ENCODE measurements around the gene LMAN1. TPM values are rescaled to one million over a fixed set of nuclear protein-coding genes. Genes with fewer than 3 reads are reported as not detected.

LMAN1 gene
- total and polyA plus RNA-seq, 2 of the 4 experiments (the other 2 are of a cell fraction): 83.1 to 213 TPM

DNA sequence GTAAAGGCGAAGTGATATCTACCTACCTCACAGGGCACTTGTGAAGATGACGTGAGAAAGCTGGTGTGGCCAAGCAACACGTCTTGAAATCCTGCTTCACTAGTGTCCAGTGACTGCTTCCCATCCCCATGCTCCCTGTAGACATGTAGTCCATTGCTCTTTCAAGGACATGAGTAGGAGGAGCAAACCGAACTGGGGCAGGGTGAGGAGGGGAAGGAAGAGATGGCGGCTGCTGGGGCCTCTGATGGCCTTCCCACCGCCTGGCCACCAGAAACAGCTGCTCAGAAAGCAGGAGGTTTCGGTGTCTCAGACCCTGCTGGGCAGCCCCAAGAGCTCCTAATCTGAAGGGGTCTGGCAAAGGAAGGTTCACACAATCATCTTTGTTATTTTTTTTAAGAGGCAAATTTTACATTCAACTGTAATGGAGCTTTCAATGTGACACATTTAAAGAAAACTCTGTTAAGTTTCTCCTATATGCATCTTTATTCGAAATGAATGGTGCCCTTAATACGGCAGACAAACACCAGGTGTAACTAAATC is 55.3 kb downstream of the LMAN1 start:
- Histone ChIP-seq H3K4me1 (ENCODE audit: control insufficient read depth, insufficient read depth, low read length) (peaks cover 1% of the 10 kb centered on the region; the same call in 1 of the 2 replicates), H2AK5ac (ENCODE audit: low read depth, low read length) (no peak overlapping the region), H3K18ac (ENCODE audit: low read depth, low read length) (no peak overlapping the region), H3K4me3 (ENCODE audit: insufficient read depth, low read depth, low read length) (no peak overlapping the region), H3K4ac (ENCODE audit: low read depth, low read length) (no peak overlapping the region), H3K27me3 (ENCODE audit: control insufficient read depth, insufficient read depth, low read length) (peaks cover 58% of the 10 kb centered on the region), H2AFZ (replicated peaks; ENCODE audit: low read length, poor library complexity) (no peak overlapping the region), H3K9me1 (ENCODE audit: insufficient read depth, low read length) (no peaks in the 10 kb centered on the region), H3K4me2 (ENCODE audit: low read depth, low read length) (no peak overlapping the region), H3K14ac (replicated peaks; ENCODE audit: low read depth, low read length) (no peak overlapping the region), H4K8ac (ENCODE audit: low read depth in 2 of 2, low read length in 2 of 2) (no peak overlapping the region), H3K79me1 (ENCODE audit: low read depth in 1 of 2, low read length in 2 of 2) (no peaks in the 10 kb centered on the region), H3K36me3 (ENCODE audit: control insufficient read depth, insufficient read depth, low read length) (no peaks in the 10 kb centered on the region), H3K27ac (ENCODE audit: insufficient read depth, low read length) (no peak overlapping the region), H3K56ac (ENCODE audit: extremely low read depth, insufficient read depth, low read length) (no peak overlapping the region), H2BK5ac (ENCODE audit: low read depth, low read length, poor library complexity, severe bottlenecking) (no peak overlapping the region), H3K9ac (ENCODE audit: low read depth, low read length) (no peak overlapping the region), H4K20me1 (ENCODE audit: insufficient read depth, low read length) (no peaks in the 10 kb centered on the region), H2BK15ac (ENCODE audit: low read depth, low read length) (no peak overlapping the region), H3K23ac (ENCODE audit: low read depth, low read length) (no peak overlapping the region), H2AK9ac (replicated peaks; ENCODE audit: low read depth, low read length, poor library complexity) (no peak overlapping the region), H4K91ac (ENCODE audit: insufficient read depth, low read depth, low read length) (no peak overlapping the region), H2BK120ac (ENCODE audit: low read depth, low read length) (no peak overlapping the region), H4K5ac (ENCODE audit: low read depth, low read length) (no peak overlapping the region), H2BK20ac (ENCODE audit: low read depth, low read length) (no peak overlapping the region), H3K9me3 (ENCODE audit: control insufficient read depth, insufficient read depth, low read length) (no peaks in the 10 kb centered on the region)
- BruUV-seq (replicated peaks): no TSS peak
- DNase-seq: no peak
- WGBS, 2 experiments (ENCODE audit: extremely low coverage in 2 of 2, insufficient read length in 1 of 2): no CpG with 5 or more reads among the region's 9 CpGs
- intact Hi-C loops (cut with micrococcal nuclease) (no loop called here), dilution Hi-C loops (cut with HindIII; ENCODE audit: low sequenced_read_pairs, unreplicated experiment) (no loop called here), in situ Hi-C loops (cut with MboI; ENCODE audit: low sequenced_read_pairs) (no loop called here)
- ChIA-PET POLR2A (ENCODE audit: unreplicated experiment) (no interaction called here), CTCF (interaction anchor here (4.4 kb wide), 1 partner anchor 99 kb away, joined by 21 read pairs; no protein-coding TSS in a partner anchor)
- TF ChIP-seq MAZ (IDR thresholded peaks at IDR 0.05; ENCODE audit: borderline replicate concordance, low read depth, low read length): no peak
- TF ChIP-seq NFE2L2 (IDR thresholded peaks at IDR 0.05; ENCODE audit: low read depth, low read length): no peak
- TF ChIP-seq FOS (IDR thresholded peaks at IDR 0.05; ENCODE audit: low read depth, low read length): no peak
- TF ChIP-seq, protein P1, sequence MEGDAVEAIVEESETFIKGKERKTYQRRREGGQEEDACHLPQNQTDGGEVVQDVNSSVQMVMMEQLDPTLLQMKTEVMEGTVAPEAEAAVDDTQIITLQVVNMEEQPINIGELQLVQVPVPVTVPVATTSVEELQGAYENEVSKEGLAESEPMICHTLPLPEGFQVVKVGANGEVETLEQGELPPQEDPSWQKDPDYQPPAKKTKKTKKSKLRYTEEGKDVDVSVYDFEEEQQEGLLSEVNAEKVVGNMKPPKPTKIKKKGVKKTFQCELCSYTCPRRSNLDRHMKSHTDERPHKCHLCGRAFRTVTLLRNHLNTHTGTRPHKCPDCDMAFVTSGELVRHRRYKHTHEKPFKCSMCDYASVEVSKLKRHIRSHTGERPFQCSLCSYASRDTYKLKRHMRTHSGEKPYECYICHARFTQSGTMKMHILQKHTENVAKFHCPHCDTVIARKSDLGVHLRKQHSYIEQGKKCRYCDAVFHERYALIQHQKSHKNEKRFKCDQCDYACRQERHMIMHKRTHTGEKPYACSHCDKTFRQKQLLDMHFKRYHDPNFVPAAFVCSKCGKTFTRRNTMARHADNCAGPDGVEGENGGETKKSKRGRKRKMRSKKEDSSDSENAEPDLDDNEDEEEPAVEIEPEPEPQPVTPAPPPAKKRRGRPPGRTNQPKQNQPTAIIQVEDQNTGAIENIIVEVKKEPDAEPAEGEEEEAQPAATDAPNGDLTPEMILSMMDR (conservative IDR thresholded peaks at IDR 0.05; ENCODE audit: low read depth, low read length): no peak
- TF ChIP-seq SMC3 (IDR thresholded peaks at IDR 0.05; ENCODE audit: low read depth, low read length): no peak
- TF ChIP-seq CHD1 (IDR thresholded peaks at IDR 0.05; ENCODE audit: low read depth, low read length): no peak
- no peak for ATAC-seq (ENCODE audit: low read depth)
